HepG2 (cell line): ENCODE measurements around the gene CDK14. TPM values are rescaled to one million over a fixed set of nuclear protein-coding genes. Genes with fewer than 3 reads are reported as not detected.

Experiments
- ATAC-seq: fragments of 200-7000 bp; cut with Tn5 transposase; 3 replicates; pipeline ENCODE4 v1.9.1; 2020; ENCODE audit warnings: mild to moderate bottlenecking, moderate library complexity
- BruUV-seq: library from RNA; stranded (reverse); fragments of 400-500 nt; replicated peaks from 2 replicates; lab custom pipeline; 2021; lab: Mats Ljungman, UMichigan
- CTCF ChIA-PET: fragments of 300-600 bp; formaldehyde crosslinking; extraction: SDS; loops from one replicate; lab custom pipeline; 2021; ENCODE audit warnings: low total read pairs, inconsistent platforms, low intra/inter-chr PET ratio; lab: Yijun Ruan, JAX
- POLR2A ChIA-PET: fragments of 350-600 bp; sonication (Branson Sonifier 250); formaldehyde crosslinking; loops from one replicate; lab custom pipeline; 2020; ENCODE audit warnings: antibody characterized with exemption, inconsistent platforms; lab: Yijun Ruan, JAX
- DNase-seq: peaks from one replicate; pipeline ENCODE4 v3.0.0-alpha.2; 2015; ENCODE audit warnings: low spot score
- FAIRE-seq: peaks from 3 replicates; lab custom pipeline; 2011; peaks lifted over from hg19 to GRCh38; lab: Jason Lieb, UNC
- H2AFZ ChIP-seq: one replicate; pipeline ENCODE4 v1.6.1; 2011; ENCODE audit warnings: low read length, inconsistent platforms
- H3K27ac ChIP-seq: fragments of 300-600 bp; 3 replicates; pipeline ENCODE4 v1.8.0; 2011; ENCODE audit warnings: mixed run types, mild to moderate bottlenecking, mixed read lengths, low read length, inconsistent platforms; ENCODE audit not compliant: insufficient read depth; ENCODE audit errors: extremely low read length
- H3K27me3 ChIP-seq, 2 experiments: fragments of 200-600 bp in 1 of 2; 2 replicates in 1 of 2; 3 replicates in 1 of 2; pipeline versions ENCODE4 v1.6.0 to v1.8.0; 2011; ENCODE audit warnings: low read length in 2 of 2, mild to moderate bottlenecking in 2 of 2, moderate library complexity in 2 of 2, inconsistent platforms in 1 of 2; ENCODE audit not compliant: insufficient read depth in 2 of 2, control insufficient read depth in 1 of 2
- H3K36me3 ChIP-seq, 2 experiments: fragments of 200-600 bp in 1 of 2; replicated peaks in 1 of 2; 2 replicates in 1 of 2; 3 replicates in 1 of 2; pipeline versions ENCODE4 v1.5.1 to v1.8.0; 2011; ENCODE audit warnings: low read length in 2 of 2, inconsistent platforms in 1 of 2; ENCODE audit not compliant: insufficient read depth in 2 of 2, control insufficient read depth in 1 of 2
- H3K4me1 ChIP-seq: 2 replicates; pipeline ENCODE4 v1.5.1; 2012; ENCODE audit warnings: low read length, inconsistent platforms; ENCODE audit not compliant: insufficient read depth
- H3K4me2 ChIP-seq: 2 replicates; pipeline ENCODE4 v1.6.0; 2011; ENCODE audit warnings: low read depth, low read length, inconsistent platforms
- H3K4me3 ChIP-seq, 3 experiments: fragments of 200-600 bp in 1 of 3; sonication (generic), shearing (Covaris generic) in 1 of 3; replicated peaks in 1 of 3; 2 replicates each; pipeline ENCODE4 v1.5.1; 2011 to 2016; ENCODE audit warnings: low read length in 3 of 3, inconsistent platforms in 2 of 3, low read depth in 2 of 3, mild to moderate bottlenecking in 2 of 3, control low read depth in 1 of 3, mixed read lengths in 1 of 3; ENCODE audit not compliant: insufficient read depth in 1 of 3
- H3K79me2 ChIP-seq: one replicate; pipeline ENCODE4 v1.6.1; 2011; ENCODE audit warnings: low read length, inconsistent platforms; ENCODE audit not compliant: insufficient read depth
- H3K9ac ChIP-seq: 2 replicates; pipeline ENCODE4 v1.6.0; 2011; ENCODE audit warnings: mild to moderate bottlenecking, low read depth, low read length, inconsistent platforms; ENCODE audit not compliant: insufficient read depth
- H3K9me3 ChIP-seq: 2 replicates; pipeline ENCODE4 v1.5.1; 2012; ENCODE audit warnings: mild to moderate bottlenecking, low read length
- H4K20me1 ChIP-seq: 2 replicates; pipeline ENCODE4 v1.6.0; 2011; ENCODE audit warnings: inconsistent platforms, mild to moderate bottlenecking, low read length, moderate library complexity; ENCODE audit not compliant: insufficient read depth
- ARID3A ChIP-seq: IDR thresholded peaks from 2 replicates; pipeline ENCODE4 v1.6.1; 2012; ENCODE audit warnings: low read depth, low read length, improper control_type of control experiment
- ATM ChIP-seq: fragments of 450-650 bp; IDR thresholded peaks from 2 replicates; pipeline ENCODE4 v1.7.1; 2017; ENCODE audit warnings: mild to moderate bottlenecking, borderline replicate concordance
- DNMT1 ChIP-seq: sonication (generic); formaldehyde crosslinking; IDR thresholded peaks from 2 replicates; pipeline ENCODE4 v1.5.1; 2020; ENCODE audit warnings: mild to moderate bottlenecking, missing genetic modification reagents
- PHF5A ChIP-seq: IDR thresholded peaks from one replicate; pipeline ENCODE4 v1.6.1; 2018; ENCODE audit warnings: low read depth, missing genetic modification reagents; ENCODE audit not compliant: unreplicated experiment
- ZBTB43 ChIP-seq: sonication (generic); formaldehyde crosslinking; conservative IDR thresholded peaks from 2 replicates; pipeline ENCODE4 v1.4.0; 2020; ENCODE audit warnings: missing genetic modification reagents
- ZBTB46 ChIP-seq: sonication (generic); formaldehyde crosslinking; IDR thresholded peaks from 2 replicates; pipeline ENCODE4 v1.4.0; 2020; ENCODE audit warnings: mild to moderate bottlenecking, missing genetic modification reagents, borderline replicate concordance
- ZNF510 ChIP-seq: sonication (generic); formaldehyde crosslinking; IDR thresholded peaks from 2 replicates; pipeline ENCODE4 v1.4.0; 2020; ENCODE audit warnings: low read depth, mild to moderate bottlenecking, missing genetic modification reagents
- WGBS: methylation state at CpG from one replicate; pipeline ENCODE4 v1.1.6; 2017; ENCODE audit warnings: low lambda C conversion rate; 5-methylcytosine and 5-hydroxymethylcytosine counted together
- in situ Hi-C: cut with HindIII; loops from 2 replicates; pipeline ENCODE4 v1.10.0; 2017; ENCODE audit warnings: low pct_unique_long_range_greater_than_20kb; ENCODE audit not compliant: extremely low pct_ligation_motif_present
- intact Hi-C: fragments of 100-400 bp; cut with micrococcal nuclease; formaldehyde crosslinking; loops from one replicate; pipeline ENCODE4 v1.10.0; 2022; ENCODE audit not compliant: unreplicated experiment
- polyA plus RNA-seq, 8 experiments: library from polyadenylated mRNA; depleted of rRNA in 3 of 8; stranded (reverse) in 7 of 8; unstranded in 1 of 8; fragments of >200 nt; fragmentation: Illumina TruSeq in 4 of 8; extraction: Trizol in 4 of 8; gene quantifications; 2 replicates each; pipeline versions ENCODE4 v1.2.1 to v1.2.3, GENCODE V29; 2011 to 2016; ENCODE audit warnings: low read depth in 4 of 8, missing spikeins in 1 of 8, mixed read lengths in 1 of 8; ENCODE audit not compliant: insufficient read depth in 1 of 8
- total RNA-seq, 5 experiments: library from RNA; depleted of rRNA; stranded (reverse); fragments of >200 nt; fragmentation: Illumina TruSeq; extraction: Trizol; gene quantifications; 2 replicates each; pipeline ENCODE4 v1.2.3, GENCODE V29; 2016; ENCODE audit warnings: low read depth in 1 of 5
- TF ChIP-seq, protein P1 (sequence below), 2 experiments: sonication (generic) in 1 of 2; formaldehyde crosslinking in 1 of 2; IDR thresholded peaks; 2 replicates each; pipeline versions ENCODE4 v1.4.0 to v1.6.1; 2018 to 2020; ENCODE audit warnings: missing genetic modification reagents in 2 of 2, borderline replicate concordance in 1 of 2, low read depth in 1 of 2, mild to moderate bottlenecking in 1 of 2, missing biosample characterization in 1 of 2
- TF ChIP-seq, protein P2 (sequence below): sonication (generic); formaldehyde crosslinking; IDR thresholded peaks from 2 replicates; pipeline ENCODE4 v1.4.0; 2020; ENCODE audit warnings: missing genetic modification reagents
- TF ChIP-seq, protein P3 (sequence below): sonication (generic); formaldehyde crosslinking; IDR thresholded peaks from 2 replicates; pipeline ENCODE4 v1.5.1; 2020; ENCODE audit warnings: mild to moderate bottlenecking, missing genetic modification reagents, moderate library complexity
- TF ChIP-seq, protein P4 (sequence below): sonication (generic); formaldehyde crosslinking; IDR thresholded peaks from 2 replicates; pipeline ENCODE4 v1.5.0; 2020; ENCODE audit warnings: missing genetic modification reagents

The CDK14 gene
- total and polyA plus RNA-seq, 2 of the 13 experiments (the other 11 are each of a cell fraction or from before 2014, with no cell fraction given): 0.26 to 0.71 TPM

- no peak for FAIRE-seq
- TF ChIP-seq, protein P1, sequence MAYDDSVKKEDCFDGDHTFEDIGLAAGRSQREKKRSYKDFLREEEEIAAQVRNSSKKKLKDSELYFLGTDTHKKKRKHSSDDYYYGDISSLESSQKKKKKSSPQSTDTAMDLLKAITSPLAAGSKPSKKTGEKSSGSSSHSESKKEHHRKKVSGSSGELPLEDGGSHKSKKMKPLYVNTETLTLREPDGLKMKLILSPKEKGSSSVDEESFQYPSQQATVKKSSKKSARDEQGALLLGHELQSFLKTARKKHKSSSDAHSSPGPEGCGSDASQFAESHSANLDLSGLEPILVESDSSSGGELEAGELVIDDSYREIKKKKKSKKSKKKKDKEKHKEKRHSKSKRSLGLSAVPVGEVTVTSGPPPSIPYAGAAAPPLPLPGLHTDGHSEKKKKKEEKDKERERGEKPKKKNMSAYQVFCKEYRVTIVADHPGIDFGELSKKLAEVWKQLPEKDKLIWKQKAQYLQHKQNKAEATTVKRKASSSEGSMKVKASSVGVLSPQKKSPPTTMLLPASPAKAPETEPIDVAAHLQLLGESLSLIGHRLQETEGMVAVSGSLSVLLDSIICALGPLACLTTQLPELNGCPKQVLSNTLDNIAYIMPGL (CRISPR knock-in tag; IDR thresholded peaks at IDR 0.05; ENCODE audit: borderline replicate concordance in 1 of 2, low read depth in 1 of 2): no peak
- TF ChIP-seq PHF5A (CRISPR knock-in tag) (no peak), ARID3A (no peak), ZBTB46 (CRISPR knock-in tag) (no peak), ATM (no peak), ZBTB43 (no peak), DNMT1 (no peak), ZNF510 (CRISPR knock-in tag) (no peak)
- TF ChIP-seq, protein P2, sequence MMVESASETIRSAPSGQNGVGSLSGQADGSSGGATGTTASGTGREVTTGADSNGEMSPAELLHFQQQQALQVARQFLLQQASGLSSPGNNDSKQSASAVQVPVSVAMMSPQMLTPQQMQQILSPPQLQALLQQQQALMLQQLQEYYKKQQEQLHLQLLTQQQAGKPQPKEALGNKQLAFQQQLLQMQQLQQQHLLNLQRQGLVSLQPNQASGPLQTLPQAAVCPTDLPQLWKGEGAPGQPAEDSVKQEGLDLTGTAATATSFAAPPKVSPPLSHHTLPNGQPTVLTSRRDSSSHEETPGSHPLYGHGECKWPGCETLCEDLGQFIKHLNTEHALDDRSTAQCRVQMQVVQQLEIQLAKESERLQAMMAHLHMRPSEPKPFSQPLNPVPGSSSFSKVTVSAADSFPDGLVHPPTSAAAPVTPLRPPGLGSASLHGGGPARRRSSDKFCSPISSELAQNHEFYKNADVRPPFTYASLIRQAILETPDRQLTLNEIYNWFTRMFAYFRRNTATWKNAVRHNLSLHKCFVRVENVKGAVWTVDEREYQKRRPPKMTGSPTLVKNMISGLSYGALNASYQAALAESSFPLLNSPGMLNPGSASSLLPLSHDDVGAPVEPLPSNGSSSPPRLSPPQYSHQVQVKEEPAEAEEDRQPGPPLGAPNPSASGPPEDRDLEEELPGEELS (CRISPR knock-in tag): no peak
- TF ChIP-seq, protein P3, sequence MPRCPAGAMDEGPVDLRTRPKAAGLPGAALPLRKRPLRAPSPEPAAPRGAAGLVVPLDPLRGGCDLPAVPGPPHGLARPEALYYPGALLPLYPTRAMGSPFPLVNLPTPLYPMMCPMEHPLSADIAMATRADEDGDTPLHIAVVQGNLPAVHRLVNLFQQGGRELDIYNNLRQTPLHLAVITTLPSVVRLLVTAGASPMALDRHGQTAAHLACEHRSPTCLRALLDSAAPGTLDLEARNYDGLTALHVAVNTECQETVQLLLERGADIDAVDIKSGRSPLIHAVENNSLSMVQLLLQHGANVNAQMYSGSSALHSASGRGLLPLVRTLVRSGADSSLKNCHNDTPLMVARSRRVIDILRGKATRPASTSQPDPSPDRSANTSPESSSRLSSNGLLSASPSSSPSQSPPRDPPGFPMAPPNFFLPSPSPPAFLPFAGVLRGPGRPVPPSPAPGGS (CRISPR knock-in tag): no peak
- TF ChIP-seq, protein P4, sequence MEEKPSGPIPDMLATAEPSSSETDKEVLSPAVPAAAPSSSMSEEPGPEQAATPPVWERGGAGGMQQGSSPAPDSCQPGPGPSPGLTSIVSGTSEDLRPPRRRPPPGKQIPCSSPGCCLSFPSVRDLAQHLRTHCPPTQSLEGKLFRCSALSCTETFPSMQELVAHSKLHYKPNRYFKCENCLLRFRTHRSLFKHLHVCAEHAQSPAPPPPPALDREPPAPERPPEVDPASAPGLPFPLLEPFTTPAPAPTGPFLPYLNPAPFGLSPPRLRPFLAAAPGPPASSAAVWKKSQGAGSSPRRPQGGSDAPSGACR (CRISPR knock-in tag): no peak
These were observed 637.1 kb downstream of the CDK14 start for GRCh38 chr7:91233212-91233611.

More at GRCh38 chr7:91233212-91233611, 637.1 kb downstream of the CDK14 start:
- Histone ChIP-seq H3K4me3 (no peak overlapping the region), H3K27ac (no peak overlapping the region), H3K9me3 (no peaks in the 10 kb centered on the region), H3K79me2 (no peaks in the 10 kb centered on the region), H3K4me1 (no peaks in the 10 kb centered on the region), H3K4me2 (no peak overlapping the region), H3K27me3 (peaks cover 0 to 12% of the 10 kb centered on the region in 2 experiments; a peak in 1 of 5 replicates), H3K36me3 (no peaks in the 10 kb centered on the region), H3K9ac (no peak overlapping the region), H4K20me1 (no peaks in the 10 kb centered on the region), H2AFZ (no peak overlapping the region)
- in situ Hi-C loops (no loop called here), intact Hi-C loops (no loop called here)
- no peak for DNase-seq
- ATAC-seq: no peak
- ChIA-PET POLR2A (no interaction called here), CTCF (no interaction called here)
- no TSS peak for BruUV-seq
- 23% methylated on average over 8 of the region's 8 CpGs for WGBS
